Transverse colon (tissue), 4 donors: ENCODE measurements around the gene PARM1. TPM values are rescaled to one million over a fixed set of nuclear protein-coding genes. Genes with fewer than 3 reads are reported as not detected.

ENCODE experiments used
- DNase-seq: peaks from one replicate; pipeline ENCODE4 v3.0.0-alpha.2; 2019
- H3K27ac ChIP-seq, 4 donors: fragments of 200-600 bp; sonication (generic); 2 replicates each; pipeline ENCODE4 v1.5.1; 2016 to 2018; ENCODE audit warnings: inconsistent platforms in 4 of 4
- H3K27me3 ChIP-seq: fragments of 200-600 bp; sonication (generic); 2 replicates; pipeline ENCODE4 v1.5.1; 2017; ENCODE audit warnings: inconsistent platforms
- H3K36me3 ChIP-seq, 4 donors: fragments of 200-600 bp; sonication (generic); 2 replicates each; pipeline ENCODE4 v1.5.1; 2017 to 2019; ENCODE audit warnings: inconsistent platforms in 4 of 4
- H3K4me1 ChIP-seq, 4 donors: fragments of 200-600 bp; sonication (generic); 2 replicates each; pipeline ENCODE4 v1.5.1; 2017 to 2020; ENCODE audit warnings: inconsistent platforms in 4 of 4
- H3K4me3 ChIP-seq, 4 donors: fragments of 200-600 bp; sonication (generic); 1 replicate in 1 of 4; 2 replicates in 3 of 4; pipeline versions ENCODE4 v1.5.1 to v1.6.1; 2017 to 2019; ENCODE audit warnings: inconsistent platforms in 4 of 4
- H3K9me3 ChIP-seq, 2 donors: fragments of 200-600 bp; sonication (generic); 2 replicates each; pipeline ENCODE4 v1.5.1; 2017 to 2019; ENCODE audit warnings: inconsistent platforms in 2 of 2
- EP300 ChIP-seq: sonication (generic); formaldehyde crosslinking; IDR thresholded peaks from one replicate; pipeline ENCODE4 v1.6.1; 2017; ENCODE audit warnings: antibody characterized with exemption, low read depth
- POLR2A ChIP-seq: fragments of 450-650 bp; IDR thresholded peaks from one replicate; pipeline ENCODE4 v1.6.1; 2016; ENCODE audit warnings: antibody characterized with exemption, mild to moderate bottlenecking, moderate library complexity
- POLR2AphosphoS5 ChIP-seq, 3 donors: sonication (generic); formaldehyde crosslinking; IDR thresholded peaks; one replicate each; pipeline ENCODE4 v1.6.1; 2016; ENCODE audit warnings: antibody characterized with exemption in 3 of 3
- WGBS, 2 donors: methylation state at CpG; one replicate each; pipeline ENCODE4 v1.1.5; 2018; ENCODE audit warnings: low coverage in 1 of 2; 5-methylcytosine and 5-hydroxymethylcytosine counted together
- in situ Hi-C, 4 donors: fragments of 200-750 bp; cut with MboI; loops; one replicate each; pipeline versions ENCODE4 v1.15.0 to v1.15.1; 2017; ENCODE audit warnings: low sequenced_read_pairs in 3 of 4, low pct_ligation_motif_present in 1 of 4, low pct_unique_long_range_greater_than_20kb in 1 of 4
- intact Hi-C: fragments of 100-400 bp; cut with DNase I; formaldehyde crosslinking; loops from one replicate; pipeline ENCODE4 v1.15.1; 2023; ENCODE audit warnings: low total_unique reads
- total RNA-seq, 4 donors: library from RNA; depleted of rRNA; stranded (reverse); fragments of >200 nt; gene quantifications; one replicate each; pipeline ENCODE4 v1.1.0, GENCODE V29; 2016
- TF ChIP-seq, protein P1 (sequence below), 5 experiments: fragments of 200-600 bp in 3 of 5; fragments of 450-650 bp in 2 of 5; sonication (generic) in 3 of 5; IDR thresholded peaks; 1 replicate in 2 of 5; 2 replicates in 3 of 5; pipeline ENCODE4 v1.5.1; 2016 to 2017; ENCODE audit warnings: antibody characterized with exemption in 5 of 5, inconsistent platforms in 3 of 5, mild to moderate bottlenecking in 2 of 5, moderate library complexity in 1 of 5

Gene PARM1
- total RNA-seq, 4 donors from 2014 or later, result 61.7 to 183 (median 120) TPM

DNA sequence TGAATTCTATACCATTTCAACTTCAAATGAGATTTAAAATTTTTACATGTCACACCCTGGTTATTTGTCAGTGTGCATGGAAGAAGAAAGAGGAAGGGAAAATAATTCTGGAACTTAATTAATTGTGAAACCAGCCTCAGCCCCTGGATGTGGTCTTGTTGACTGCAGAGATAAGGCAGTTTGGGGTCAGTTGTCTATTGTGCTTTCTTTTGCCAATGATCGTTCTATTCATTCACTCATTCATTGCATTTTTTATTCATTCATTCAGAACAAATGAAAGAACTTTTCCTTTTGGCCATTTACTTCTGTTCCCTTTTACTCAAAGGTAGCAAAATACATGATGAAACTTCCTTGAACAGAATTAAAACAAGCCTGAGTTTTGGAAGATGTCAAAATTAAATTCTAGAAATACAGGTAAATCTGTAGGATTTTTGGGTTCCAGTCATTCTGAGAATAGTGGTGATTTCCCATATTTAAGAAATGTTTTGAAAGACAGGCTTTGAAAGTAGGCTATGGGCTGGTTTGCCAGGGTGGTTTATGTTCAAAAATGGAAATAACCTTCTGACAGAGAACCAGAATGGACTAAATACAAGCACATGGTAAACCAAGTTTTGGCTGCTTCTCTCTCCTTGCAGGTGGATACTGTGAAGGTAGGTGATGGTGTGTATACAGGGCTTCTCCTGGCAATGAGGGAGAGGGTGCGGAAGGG lies 35.7 kb downstream of the PARM1 start:
- Histone ChIP-seq H3K9me3 (no peaks in the 10 kb centered on the region), H3K4me1 (peaks cover 0 to 15% (median 0%) of the 10 kb centered on the region in 4 donors), H3K36me3 (no peaks in the 10 kb centered on the region), H3K27me3 (no peaks in the 10 kb centered on the region), H3K27ac (no peak overlapping the region), H3K4me3 (no peak overlapping the region)
- intact Hi-C loops (no loop called here), in situ Hi-C loops (no loop called here)
- 74 to 86% methylated on average over 2 of the region's 2 CpGs for WGBS, 2 donors
- no peak for TF ChIP-seq EP300
- no peak for TF ChIP-seq POLR2A
- no peak for TF ChIP-seq POLR2AphosphoS5 (IDR thresholded peaks at IDR 0.05)
- TF ChIP-seq, protein P1, sequence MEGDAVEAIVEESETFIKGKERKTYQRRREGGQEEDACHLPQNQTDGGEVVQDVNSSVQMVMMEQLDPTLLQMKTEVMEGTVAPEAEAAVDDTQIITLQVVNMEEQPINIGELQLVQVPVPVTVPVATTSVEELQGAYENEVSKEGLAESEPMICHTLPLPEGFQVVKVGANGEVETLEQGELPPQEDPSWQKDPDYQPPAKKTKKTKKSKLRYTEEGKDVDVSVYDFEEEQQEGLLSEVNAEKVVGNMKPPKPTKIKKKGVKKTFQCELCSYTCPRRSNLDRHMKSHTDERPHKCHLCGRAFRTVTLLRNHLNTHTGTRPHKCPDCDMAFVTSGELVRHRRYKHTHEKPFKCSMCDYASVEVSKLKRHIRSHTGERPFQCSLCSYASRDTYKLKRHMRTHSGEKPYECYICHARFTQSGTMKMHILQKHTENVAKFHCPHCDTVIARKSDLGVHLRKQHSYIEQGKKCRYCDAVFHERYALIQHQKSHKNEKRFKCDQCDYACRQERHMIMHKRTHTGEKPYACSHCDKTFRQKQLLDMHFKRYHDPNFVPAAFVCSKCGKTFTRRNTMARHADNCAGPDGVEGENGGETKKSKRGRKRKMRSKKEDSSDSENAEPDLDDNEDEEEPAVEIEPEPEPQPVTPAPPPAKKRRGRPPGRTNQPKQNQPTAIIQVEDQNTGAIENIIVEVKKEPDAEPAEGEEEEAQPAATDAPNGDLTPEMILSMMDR (IDR thresholded peaks at IDR 0.05), result no peak
- DNase-seq, result no peak

DNA sequence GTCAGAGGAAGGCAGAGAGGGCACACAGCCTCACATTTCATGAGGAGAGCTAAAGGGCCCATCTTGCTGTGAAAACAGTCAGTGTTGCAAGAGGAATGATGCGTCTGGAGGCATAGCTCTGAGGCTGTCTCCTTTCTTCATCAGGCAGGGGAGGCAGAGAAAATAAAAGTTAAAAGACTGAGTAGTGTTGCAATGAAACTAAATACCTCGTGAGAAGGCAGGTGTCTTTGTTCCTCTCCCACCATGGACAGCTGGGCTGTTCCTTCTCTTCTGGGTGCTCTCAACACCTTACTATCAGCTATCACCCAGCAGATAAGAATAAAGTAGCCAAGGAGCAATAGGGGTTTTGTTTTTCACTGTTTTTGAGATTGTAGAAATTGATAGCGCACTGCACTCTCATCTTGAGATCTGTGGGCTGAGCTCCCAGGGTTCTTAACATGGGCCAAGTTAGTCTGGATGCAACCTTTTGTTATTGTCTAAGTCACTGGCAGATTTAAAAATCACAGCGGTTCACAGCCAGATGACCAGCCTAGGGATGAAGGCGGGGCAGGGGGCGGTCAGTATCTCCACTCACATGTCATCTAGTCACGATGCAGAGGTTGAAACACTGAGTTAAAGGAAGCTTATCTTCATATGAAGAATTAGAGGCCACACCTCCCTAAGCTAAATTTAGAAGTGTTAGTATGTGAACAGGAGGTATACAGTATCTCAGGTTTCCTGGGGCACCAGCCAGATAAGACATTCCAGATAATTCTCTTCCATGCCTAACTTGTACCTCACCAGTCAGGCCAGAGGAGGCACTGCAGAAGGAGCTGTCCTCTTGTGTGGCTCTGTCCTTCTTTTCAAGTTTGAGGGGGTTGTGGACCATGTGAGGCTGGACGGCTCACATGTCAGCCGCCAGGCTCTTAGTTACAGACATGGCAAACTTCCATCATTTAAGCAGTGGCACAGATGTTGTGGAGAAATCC lies 36.9 kb downstream of the PARM1 start:
- H3K9me3 ChIP-seq, result no peaks in the 10 kb centered on the region
- peaks cover 0 to 15% (median 0%) of the 10 kb centered on the region in 4 donors for H3K4me1 ChIP-seq
- intact Hi-C loops (no loop called here), in situ Hi-C loops (no loop called here)
- H3K36me3 ChIP-seq, result no peaks in the 10 kb centered on the region
- no peak overlapping the region for H3K27ac ChIP-seq
- DNase-seq, result no peak
- no peaks in the 10 kb centered on the region for H3K27me3 ChIP-seq
- TF ChIP-seq, protein P1 (IDR thresholded peaks at IDR 0.05), result no peak
- TF ChIP-seq POLR2AphosphoS5 (IDR thresholded peaks at IDR 0.05), result no peak
- no peak overlapping the region for H3K4me3 ChIP-seq
- WGBS, 2 donors, result 85 to 91% methylated on average over 5 to 9 of the region's 9 CpGs

GRCh38 chr4:74970577-74970976 lies 37.7 kb downstream of the PARM1 start:
- H3K9me3 ChIP-seq, result no peaks in the 10 kb centered on the region
- intact Hi-C loops (no loop called here), in situ Hi-C loops (no loop called here)
- no peaks in the 10 kb centered on the region for H3K27me3 ChIP-seq
- no peaks in the 10 kb centered on the region for H3K36me3 ChIP-seq
- TF ChIP-seq, protein P1 (IDR thresholded peaks at IDR 0.05), result no peak
- TF ChIP-seq EP300, result no peak
- H3K4me1 ChIP-seq, result peaks cover 0 to 15% (median 0%) of the 10 kb centered on the region in 4 donors
- H3K27ac ChIP-seq, result no peak overlapping the region
- H3K4me3 ChIP-seq, result no peak overlapping the region
- no peak for DNase-seq
- 88% methylated on average over 1 of the region's 1 CpG for whole genome bisulfite sequencing, 2 donors

GRCh38 chr4:74971862-74972261 lies 38.9 kb downstream of the PARM1 start:
- peaks cover 0 to under 1% (median 0%) of the 10 kb centered on the region in 4 donors for H3K36me3 ChIP-seq
- H3K4me1 ChIP-seq, result peaks cover 0 to 15% (median 0%) of the 10 kb centered on the region in 4 donors
- intact Hi-C loops (no loop called here), in situ Hi-C loops (no loop called here)
- no peaks in the 10 kb centered on the region for H3K27me3 ChIP-seq
- 87% methylated on average over 1 of the region's 1 CpG; no CpG with 5 or more reads in 1 of the 2 donors for WGBS, 2 donors
- H3K4me3 ChIP-seq, result no peak overlapping the region
- H3K9me3 ChIP-seq, result no peaks in the 10 kb centered on the region
- no peak overlapping the region for H3K27ac ChIP-seq
- DNase-seq, result no peak
- TF ChIP-seq POLR2AphosphoS5 (IDR thresholded peaks at IDR 0.05), result no peak
- TF ChIP-seq, protein P1 (IDR thresholded peaks at IDR 0.05), result no peak
- no peak for TF ChIP-seq EP300
- TF ChIP-seq POLR2A, result no peak
